Suprapubic skin (tissue), 4 donors: Measurements from ENCODE around the gene GHDC. TPM values are rescaled to one million over a fixed set of nuclear protein-coding genes. Genes with fewer than 3 reads are reported as not detected.
A peak's percentile ranks its signal among the peaks of the same experiment; 100 is the strongest.
"Not testable (repeated sequence)": the region's sequence is repeated elsewhere in the genome, so short reads cannot be mapped to it uniquely, and the experiment has no call there.

Experiments used
- DNase-seq, 2 donors: peaks; one replicate each; pipeline ENCODE4 v3.0.0-alpha.2; 2019; ENCODE audit warnings: low spot score in 2 of 2
- H3K27ac ChIP-seq: fragments of 200-600 bp; sonication (generic); one replicate; pipeline ENCODE4 v1.5.1; 2019
- H3K27me3 ChIP-seq: fragments of 200-600 bp; sonication (generic); one replicate; pipeline ENCODE4 v1.5.1; 2019
- H3K36me3 ChIP-seq: fragments of 200-600 bp; sonication (generic); one replicate; pipeline ENCODE4 v1.5.1; 2019
- H3K4me1 ChIP-seq: fragments of 200-600 bp; sonication (generic); one replicate; pipeline ENCODE4 v1.5.1; 2019
- H3K4me3 ChIP-seq: fragments of 200-600 bp; sonication (generic); one replicate; pipeline ENCODE4 v1.5.1; 2019; ENCODE audit warnings: mild to moderate bottlenecking
- H3K9me3 ChIP-seq: fragments of 200-600 bp; sonication (generic); one replicate; pipeline ENCODE4 v1.5.1; 2019
- EP300 ChIP-seq: sonication (generic); formaldehyde crosslinking; IDR thresholded peaks from one replicate; pipeline ENCODE4 v1.6.1; 2017; ENCODE audit warnings: antibody characterized with exemption
- POLR2A ChIP-seq, 2 donors: fragments of 450-650 bp; IDR thresholded peaks; one replicate each; pipeline ENCODE4 v1.6.1; 2017; ENCODE audit warnings: antibody characterized with exemption in 2 of 2, mild to moderate bottlenecking in 2 of 2, moderate library complexity in 2 of 2
- POLR2AphosphoS5 ChIP-seq, 3 donors: sonication (generic); formaldehyde crosslinking; IDR thresholded peaks; one replicate each; pipeline ENCODE4 v1.6.1; 2017; ENCODE audit warnings: antibody characterized with exemption in 3 of 3
- WGBS: methylation state at CpG from one replicate; pipeline ENCODE4 v1.1.5; 2018; 5-methylcytosine and 5-hydroxymethylcytosine counted together
- total RNA-seq, 4 donors: library from RNA; depleted of rRNA; stranded (reverse); fragments of >200 nt; gene quantifications; one replicate each; pipeline ENCODE4 v1.1.0, GENCODE V29; 2016
- TF ChIP-seq, protein P1 (sequence below), 2 donors: fragments of 200-600 bp in 1 of 2; fragments of 450-650 bp in 1 of 2; sonication (generic) in 1 of 2; IDR thresholded peaks; one replicate each; pipeline ENCODE4 v1.5.1; 2016 to 2019; ENCODE audit warnings: antibody characterized with exemption in 2 of 2, mild to moderate bottlenecking in 1 of 2, moderate library complexity in 1 of 2

GHDC gene
- total RNA-seq, 4 donors from 2014 or later, result 14.6 to 22.8 (median 18.7) TPM

DNA sequence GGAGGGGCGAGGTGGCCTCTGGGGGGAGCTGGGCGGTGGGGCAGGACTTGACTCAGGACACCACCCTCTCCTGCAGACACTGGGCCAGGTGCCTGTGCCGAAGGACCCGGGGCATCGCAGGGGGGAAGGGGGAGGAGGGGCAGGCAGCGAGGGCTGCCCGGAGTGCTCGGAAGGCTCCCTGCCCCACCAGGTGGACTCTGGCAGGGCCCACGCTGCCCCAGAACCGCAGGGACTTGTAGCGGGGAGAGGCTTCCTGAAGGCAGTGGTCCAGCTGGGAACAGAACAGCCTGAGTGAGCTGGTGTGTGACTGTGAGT, 4.7 kb downstream of the GHDC start:
- peaks cover 15% of the 10 kb centered on the region for H3K4me1 ChIP-seq
- no peak overlapping the region for H3K4me3 ChIP-seq
- peaks cover 6% of the 10 kb centered on the region for H3K27me3 ChIP-seq
- no peak for TF ChIP-seq POLR2AphosphoS5 (IDR thresholded peaks at IDR 0.05)
- no peak for TF ChIP-seq EP300
- TF ChIP-seq POLR2A (IDR thresholded peaks at IDR 0.05), result no peak
- TF ChIP-seq, protein P1, sequence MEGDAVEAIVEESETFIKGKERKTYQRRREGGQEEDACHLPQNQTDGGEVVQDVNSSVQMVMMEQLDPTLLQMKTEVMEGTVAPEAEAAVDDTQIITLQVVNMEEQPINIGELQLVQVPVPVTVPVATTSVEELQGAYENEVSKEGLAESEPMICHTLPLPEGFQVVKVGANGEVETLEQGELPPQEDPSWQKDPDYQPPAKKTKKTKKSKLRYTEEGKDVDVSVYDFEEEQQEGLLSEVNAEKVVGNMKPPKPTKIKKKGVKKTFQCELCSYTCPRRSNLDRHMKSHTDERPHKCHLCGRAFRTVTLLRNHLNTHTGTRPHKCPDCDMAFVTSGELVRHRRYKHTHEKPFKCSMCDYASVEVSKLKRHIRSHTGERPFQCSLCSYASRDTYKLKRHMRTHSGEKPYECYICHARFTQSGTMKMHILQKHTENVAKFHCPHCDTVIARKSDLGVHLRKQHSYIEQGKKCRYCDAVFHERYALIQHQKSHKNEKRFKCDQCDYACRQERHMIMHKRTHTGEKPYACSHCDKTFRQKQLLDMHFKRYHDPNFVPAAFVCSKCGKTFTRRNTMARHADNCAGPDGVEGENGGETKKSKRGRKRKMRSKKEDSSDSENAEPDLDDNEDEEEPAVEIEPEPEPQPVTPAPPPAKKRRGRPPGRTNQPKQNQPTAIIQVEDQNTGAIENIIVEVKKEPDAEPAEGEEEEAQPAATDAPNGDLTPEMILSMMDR (IDR thresholded peaks at IDR 0.05), result no peak
- no peaks in the 10 kb centered on the region for H3K36me3 ChIP-seq
- H3K9me3 ChIP-seq, result no peaks in the 10 kb centered on the region
- DNase-seq, result peak in 1 of 2 donors; percentile 55
- H3K27ac ChIP-seq, result no peak overlapping the region
- 81% methylated on average over 6 of the region's 11 CpGs for WGBS

DNA sequence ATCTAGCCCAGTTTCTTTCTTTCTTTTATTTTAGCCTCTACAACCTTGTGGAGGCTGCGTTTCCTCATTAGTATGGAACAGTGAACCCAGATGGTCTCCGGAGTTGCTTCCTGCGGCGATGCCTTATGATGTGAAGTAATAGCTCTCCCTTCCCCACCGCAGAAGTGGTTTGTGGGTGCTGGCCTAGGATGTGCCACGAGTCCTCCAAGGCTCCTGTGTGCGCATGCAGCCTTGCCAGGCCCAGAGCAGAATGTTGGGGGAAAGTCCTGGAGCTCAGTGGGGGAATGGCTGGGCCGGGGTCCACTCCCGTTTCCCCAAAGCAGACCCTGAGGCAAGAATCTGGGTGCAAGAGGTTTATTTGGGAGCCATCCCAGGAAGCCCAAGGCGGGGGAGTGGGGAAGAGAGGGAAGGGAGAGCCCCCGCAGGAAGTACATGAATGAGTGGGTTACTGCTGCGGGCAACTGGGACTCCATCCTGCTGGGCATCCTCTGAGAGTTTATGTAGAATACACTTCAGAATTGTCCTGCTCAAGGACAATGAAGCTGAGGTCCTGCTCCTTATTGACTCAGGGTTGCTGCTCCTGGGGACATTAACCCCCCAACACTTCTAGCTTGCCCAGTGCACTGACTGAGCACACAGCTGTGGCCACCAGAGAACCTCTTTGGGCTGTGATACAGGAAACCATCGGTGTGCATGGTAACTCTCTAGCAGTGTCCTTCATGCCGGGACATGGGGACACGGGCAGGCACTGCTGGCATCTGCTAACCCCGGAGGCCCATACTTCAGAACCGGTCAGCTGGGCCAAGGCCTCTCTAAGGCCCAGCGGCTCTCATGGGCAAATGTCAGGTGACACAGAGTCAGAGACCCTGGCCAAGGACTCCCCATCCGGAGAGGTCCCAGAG, 5.3 kb downstream of the GHDC start:
- Histone ChIP-seq H3K27me3 (peaks cover 9% of the 10 kb centered on the region), H3K4me1 (peaks cover 17% of the 10 kb centered on the region), H3K9me3 (no peaks in the 10 kb centered on the region), H3K27ac (no peak overlapping the region), H3K36me3 (no peaks in the 10 kb centered on the region), H3K4me3 (no peak overlapping the region)
- 70% methylated on average over 12 of the region's 19 CpGs for WGBS
- TF ChIP-seq POLR2A (IDR thresholded peaks at IDR 0.05) (no peak), POLR2AphosphoS5 (IDR thresholded peaks at IDR 0.05) (no peak), EP300 (no peak)
- TF ChIP-seq, protein P1 (IDR thresholded peaks at IDR 0.05), result no peak
- no peak for DNase-seq

DNA sequence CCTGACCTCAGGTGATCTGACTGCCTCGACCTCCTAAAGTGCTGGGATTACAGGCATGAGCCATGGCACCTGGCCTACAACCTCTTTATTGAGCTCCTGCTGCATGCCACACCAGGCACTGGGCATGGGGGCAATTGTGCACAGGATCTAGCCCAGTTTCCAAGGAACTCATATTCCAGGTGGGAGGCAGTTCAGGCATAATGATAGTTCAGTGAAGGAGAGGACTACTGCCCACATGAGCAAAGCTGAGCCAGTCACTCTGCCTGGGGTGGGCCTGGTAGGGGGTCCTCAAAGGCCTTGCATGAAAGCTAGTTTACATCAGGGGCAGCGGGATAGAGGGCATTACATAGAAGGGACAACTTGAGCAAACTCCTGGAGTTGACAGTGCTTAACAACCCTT, 6.5 kb downstream of the GHDC start:
- 80% methylated on average over 2 of the region's 2 CpGs for WGBS
- Histone ChIP-seq H3K4me1 (peaks cover 13% of the 10 kb centered on the region), H3K27me3 (peaks cover 17% of the 10 kb centered on the region), H3K27ac (no peak overlapping the region), H3K9me3 (no peaks in the 10 kb centered on the region), H3K4me3 (no peak overlapping the region), H3K36me3 (no peaks in the 10 kb centered on the region)
- DNase-seq, result no peak
- TF ChIP-seq POLR2AphosphoS5 (IDR thresholded peaks at IDR 0.05) (no peak), POLR2A (IDR thresholded peaks at IDR 0.05) (no peak), EP300 (no peak)
- TF ChIP-seq, protein P1 (IDR thresholded peaks at IDR 0.05), result no peak

DNA sequence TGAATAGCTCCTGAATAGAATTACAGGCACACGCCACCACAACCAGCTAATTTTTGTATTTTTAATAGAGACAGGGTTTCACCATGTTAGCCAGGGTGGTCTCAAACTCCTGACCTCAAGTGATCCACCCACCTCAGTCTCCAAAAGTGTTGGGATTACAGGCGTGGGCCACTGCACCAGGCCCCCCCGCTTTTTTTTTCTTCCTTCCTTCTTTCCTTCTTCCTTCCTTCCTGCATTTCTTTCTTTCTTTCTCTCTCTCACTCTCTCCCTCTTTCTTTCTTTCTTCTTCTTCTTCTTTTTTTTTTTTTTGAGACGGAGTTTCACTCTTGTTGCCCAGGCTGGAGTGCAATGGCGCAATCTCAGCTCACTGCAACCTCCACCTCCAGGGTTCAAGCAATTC, 8.1 kb downstream of the GHDC start:
- 85% methylated on average over 5 of the region's 5 CpGs for WGBS
- not testable (repeated sequence) for H3K27ac ChIP-seq

DNA sequence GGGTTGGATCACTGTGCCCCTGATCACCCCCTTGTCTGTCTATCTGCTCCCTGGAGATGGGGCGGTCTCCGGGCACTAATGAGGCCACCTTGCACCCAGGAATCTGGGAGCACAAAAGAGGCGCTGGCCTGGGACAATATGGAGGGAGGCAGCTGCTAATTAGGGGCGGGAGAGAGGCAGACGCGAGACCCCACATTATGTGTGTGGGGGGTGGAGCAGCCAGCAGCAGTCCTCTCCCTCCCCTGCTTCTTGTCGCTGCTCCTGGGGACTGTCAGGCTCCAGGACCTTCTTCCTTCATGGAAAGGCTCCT, 8.7 kb downstream of the GHDC start:
- TF ChIP-seq EP300, result no peak
- no peak for TF ChIP-seq POLR2A (IDR thresholded peaks at IDR 0.05)
- H3K27ac ChIP-seq, result no peak overlapping the region
- H3K36me3 ChIP-seq, result no peaks in the 10 kb centered on the region
- 57% methylated on average over 6 of the region's 7 CpGs for WGBS
- peaks cover 22% of the 10 kb centered on the region for H3K4me1 ChIP-seq
- peak in 1 of 2 donors; percentile 59 for DNase-seq
- no peak overlapping the region for H3K4me3 ChIP-seq
- no peaks in the 10 kb centered on the region for H3K9me3 ChIP-seq
- H3K27me3 ChIP-seq, result peaks cover 39% of the 10 kb centered on the region

More for the DNA sequence above, 8.1 kb downstream of the GHDC start:
- not testable (repeated sequence) for H3K36me3 ChIP-seq, DNase-seq, H3K4me3 ChIP-seq, H3K9me3 ChIP-seq
- peaks cover 33% of the 10 kb centered on the region for H3K27me3 ChIP-seq
- H3K4me1 ChIP-seq, result peaks cover 15% of the 10 kb centered on the region

DNA sequence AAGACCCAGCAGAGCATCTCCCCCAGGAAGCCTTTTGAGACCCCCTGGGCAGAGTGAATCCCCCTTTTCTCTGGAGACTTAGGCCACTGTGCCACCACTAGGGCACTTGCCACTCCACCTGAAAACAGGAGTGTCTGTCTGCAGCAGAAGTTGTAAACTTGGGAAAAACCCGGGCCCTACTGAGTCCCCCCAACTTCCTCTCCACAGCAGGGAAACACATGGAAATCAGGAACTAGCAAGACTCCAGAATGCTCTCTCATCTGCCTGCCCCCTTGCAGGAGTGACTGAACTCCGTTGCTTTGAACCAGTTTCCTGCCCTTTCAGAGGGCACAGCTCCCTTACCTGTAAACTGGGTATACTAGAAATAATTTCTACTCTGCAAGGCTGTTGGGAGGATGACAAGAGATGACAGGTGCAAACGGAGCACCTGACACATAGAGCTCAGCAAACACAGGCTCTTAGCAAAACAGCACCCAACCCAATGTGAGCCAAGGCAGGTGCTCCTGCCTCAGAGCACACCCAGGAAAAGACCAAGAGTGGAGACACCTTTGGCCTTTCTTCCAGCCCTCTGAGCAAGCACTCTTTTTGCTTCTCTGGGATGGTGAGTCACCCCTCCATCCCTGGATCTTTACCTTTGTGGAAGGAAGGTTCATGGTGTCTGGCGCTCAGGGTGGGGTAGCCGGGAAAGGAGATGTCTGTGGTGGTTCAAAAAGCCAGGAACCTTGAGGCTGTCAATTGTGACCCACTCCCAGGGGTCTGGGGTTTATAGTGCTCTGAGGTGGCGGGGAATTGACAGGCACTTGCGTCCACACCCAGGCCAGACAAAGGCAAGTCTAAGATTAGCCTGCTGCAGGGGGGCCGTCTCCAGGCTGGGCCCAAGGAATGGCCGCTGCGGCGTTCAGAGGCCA, 9.3 kb downstream of the GHDC start, which contains the start of gene HCRT:
Gene HCRT, minus strand, starts transcription at position 740 of the 908 bp plus-strand sequence. Its CDS starts 87 bp downstream, at position 653.
- Histone ChIP-seq H3K4me3 (peak within 1 kb of the TSS; percentile 45), H3K27ac (peak within 1 kb of the TSS; percentile 1), H3K27me3 (peaks cover 45% of the 10 kb centered on the region), H3K4me1 (peaks cover 28% of the 10 kb centered on the region), H3K9me3 (no peaks in the 10 kb centered on the region), H3K36me3 (no peaks in the 10 kb centered on the region)
- no peak for DNase-seq
- TF ChIP-seq EP300, result no peak
- no peak for TF ChIP-seq POLR2A (IDR thresholded peaks at IDR 0.05)
- TF ChIP-seq, protein P1 (IDR thresholded peaks at IDR 0.05), result no peak
- TF ChIP-seq POLR2AphosphoS5 (IDR thresholded peaks at IDR 0.05), result no peak
- WGBS, result 64% methylated on average over 8 of the region's 11 CpGs
